ENCODE data around the gene PCAT6.

The PCAT6 gene

GRCh38 chr1:202810615-202811295 is at the start of gene PCAT6:
Gene PCAT6 (plus strand): TSS chr1:202810954.
- DNase-seq (ENCODE audit: low read depth) = peak; percentile 96
- H3K4me3 ChIP-seq (ENCODE audit: low read depth, low read length) = peak within 1 kb of the TSS; percentile 84
- no peak for TF ChIP-seq CTCF (conservative IDR thresholded peaks at IDR 0.05; ENCODE audit: low read depth, low read length)

GRCh38 chr1:202762019-202762418 is 48.7 kb upstream of the PCAT6 start:
- H3K4me3 ChIP-seq (ENCODE audit: low read depth, low read length) = no peak overlapping the region
- TF ChIP-seq CTCF (conservative IDR thresholded peaks at IDR 0.05; ENCODE audit: low read depth, low read length) = no peak
- no peak for DNase-seq (ENCODE audit: low read depth)

- no peak for DNase-seq (ENCODE audit: low read depth)
- no peak overlapping the region for H3K4me3 ChIP-seq (ENCODE audit: low read depth, low read length)
- TF ChIP-seq CTCF (conservative IDR thresholded peaks at IDR 0.05; ENCODE audit: low read depth, low read length) = no peak
Measured at GRCh38 chr1:202765721-202766120, 45.0 kb upstream of the PCAT6 start.

GRCh38 chr1:202770135-202770534 is 40.6 kb upstream of the PCAT6 start:
- no peak for TF ChIP-seq CTCF (conservative IDR thresholded peaks at IDR 0.05; ENCODE audit: low read depth, low read length)
- no peak for DNase-seq (ENCODE audit: low read depth)
- H3K4me3 ChIP-seq (ENCODE audit: low read depth, low read length) = no peak overlapping the region

- H3K4me3 ChIP-seq (ENCODE audit: low read depth, low read length) = no peak overlapping the region
- TF ChIP-seq CTCF (conservative IDR thresholded peaks at IDR 0.05; ENCODE audit: low read depth, low read length) = no peak
- DNase-seq (ENCODE audit: low read depth) = no peak
Measured at GRCh38 chr1:202781180-202781579, 29.6 kb upstream of the PCAT6 start.

GRCh38 chr1:202786804-202787203 is 23.9 kb upstream of the PCAT6 start:
- no peak for TF ChIP-seq CTCF (conservative IDR thresholded peaks at IDR 0.05; ENCODE audit: low read depth, low read length)
- no peak overlapping the region for H3K4me3 ChIP-seq (ENCODE audit: low read depth, low read length)
- DNase-seq (ENCODE audit: low read depth) = no peak

GRCh38 chr1:202788800-202789199 is 22.0 kb upstream of the PCAT6 start:
- no peak for TF ChIP-seq CTCF (conservative IDR thresholded peaks at IDR 0.05; ENCODE audit: low read depth, low read length)
- no peak overlapping the region for H3K4me3 ChIP-seq (ENCODE audit: low read depth, low read length)
- no peak for DNase-seq (ENCODE audit: low read depth)

Data from choroid plexus epithelial cell (primary cell).